Stromal cell of bone marrow (primary cell): ENCODE measurements around the gene GRK3.

Experiments used
- DNase-seq: peaks from one replicate; pipeline ENCODE4 v3.0.0-alpha.2; 2012; ENCODE audit warnings: low read depth

GRK3 gene

DNA sequence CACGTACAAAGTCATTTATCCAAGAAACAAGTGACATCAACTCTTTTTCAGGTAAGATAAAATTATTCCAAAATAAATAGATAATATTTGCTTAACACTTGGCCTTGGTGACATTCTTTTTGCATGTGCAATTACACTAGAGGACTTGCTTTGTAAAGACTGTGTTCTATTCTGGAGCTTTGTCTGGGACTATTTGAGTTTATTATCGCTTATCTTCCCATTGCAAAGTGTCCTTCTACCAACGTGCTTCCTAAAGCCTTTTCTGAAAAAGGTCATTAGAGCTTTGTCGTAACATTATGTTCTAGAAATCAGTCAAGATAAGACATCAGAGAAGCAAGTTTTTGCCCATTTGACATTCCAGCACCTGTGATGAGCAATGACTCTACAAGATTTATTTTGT lies 99.2 kb downstream of the GRK3 start:
- DNase-seq, result no peak

DNA sequence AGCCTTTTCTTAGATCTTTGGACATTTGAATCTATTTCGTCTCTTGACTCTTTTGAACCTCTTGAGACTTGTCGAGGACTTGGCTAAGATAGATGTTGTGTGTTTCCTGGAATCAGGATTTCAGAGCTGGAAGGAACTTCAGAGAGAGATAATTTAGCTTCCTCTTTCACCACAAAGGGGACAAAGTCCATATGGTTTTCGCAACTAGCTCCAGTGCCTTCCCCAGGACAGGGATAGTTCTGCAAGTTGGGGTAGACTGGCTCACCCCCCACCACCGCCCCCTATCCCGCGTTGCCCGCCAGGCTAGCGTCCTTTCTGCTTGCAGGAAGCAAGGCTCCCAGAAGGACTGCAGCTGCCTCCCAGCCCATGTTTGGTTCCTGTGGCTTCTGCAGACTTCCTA lies 101.8 kb downstream of the GRK3 start:
- no peak for DNase-seq

DNA sequence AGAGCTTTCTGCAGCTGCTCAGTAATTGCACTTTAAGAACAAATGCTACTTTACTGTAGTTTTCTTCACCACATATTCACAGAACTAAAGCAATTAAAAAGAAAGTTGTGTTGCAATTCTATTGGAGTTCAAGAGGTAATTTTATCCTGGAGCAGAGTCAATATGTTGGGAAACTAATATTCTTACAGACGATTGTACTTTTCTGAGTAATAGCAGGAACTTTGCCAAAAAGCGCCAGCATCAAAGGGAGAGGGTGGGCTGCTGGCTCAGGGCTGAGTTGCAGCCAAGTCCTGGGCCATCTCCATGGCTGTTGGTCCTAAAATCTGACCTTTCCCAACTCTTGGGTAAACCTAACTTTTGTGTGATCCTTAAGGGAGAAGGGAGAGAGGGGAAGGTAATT lies 104.0 kb downstream of the GRK3 start:
- DNase-seq, result peak; percentile 81

DNA sequence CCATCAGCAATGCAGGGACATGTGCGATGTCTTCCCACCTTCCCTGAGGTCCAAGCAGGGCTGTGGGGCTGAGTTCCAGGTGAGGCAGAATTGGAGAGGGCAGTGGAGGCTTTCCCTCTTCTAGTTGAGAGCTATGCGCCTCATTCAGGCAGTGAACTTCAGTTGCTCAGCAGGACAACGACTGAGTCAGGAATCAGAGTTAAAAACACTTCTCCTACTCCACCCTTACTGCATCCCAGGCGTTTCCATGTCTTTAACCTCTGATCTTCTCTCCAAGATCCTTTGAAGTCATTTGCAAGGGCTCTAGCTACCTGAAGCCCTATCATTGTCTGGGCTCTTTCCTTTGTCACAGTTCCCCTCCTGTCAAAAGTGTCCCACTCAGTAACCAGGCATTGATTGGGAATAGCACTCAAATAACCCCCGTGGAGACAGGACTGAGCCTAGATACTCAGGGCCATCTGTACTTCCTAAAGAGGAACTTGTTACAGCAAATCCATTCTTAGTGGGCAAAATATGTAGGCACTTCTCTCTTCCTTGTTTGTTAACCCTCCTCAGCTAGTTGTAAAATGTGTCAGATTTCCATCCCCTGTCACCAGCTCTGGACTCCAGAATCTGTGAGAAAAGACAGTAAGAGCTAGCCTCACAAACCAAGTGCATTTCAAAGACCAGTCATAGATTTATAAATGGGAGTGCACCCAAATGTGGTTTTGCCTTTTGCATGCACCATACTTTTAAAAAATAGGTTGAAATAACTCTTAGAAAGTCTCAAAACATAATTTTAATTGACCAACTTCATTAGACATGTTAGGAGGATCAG lies 105.0 kb downstream of the GRK3 start:
- DNase-seq, result no peak

GRCh38 chr22:25670070-25670461 lies 105.6 kb downstream of the GRK3 start:
- no peak for DNase-seq

DNA sequence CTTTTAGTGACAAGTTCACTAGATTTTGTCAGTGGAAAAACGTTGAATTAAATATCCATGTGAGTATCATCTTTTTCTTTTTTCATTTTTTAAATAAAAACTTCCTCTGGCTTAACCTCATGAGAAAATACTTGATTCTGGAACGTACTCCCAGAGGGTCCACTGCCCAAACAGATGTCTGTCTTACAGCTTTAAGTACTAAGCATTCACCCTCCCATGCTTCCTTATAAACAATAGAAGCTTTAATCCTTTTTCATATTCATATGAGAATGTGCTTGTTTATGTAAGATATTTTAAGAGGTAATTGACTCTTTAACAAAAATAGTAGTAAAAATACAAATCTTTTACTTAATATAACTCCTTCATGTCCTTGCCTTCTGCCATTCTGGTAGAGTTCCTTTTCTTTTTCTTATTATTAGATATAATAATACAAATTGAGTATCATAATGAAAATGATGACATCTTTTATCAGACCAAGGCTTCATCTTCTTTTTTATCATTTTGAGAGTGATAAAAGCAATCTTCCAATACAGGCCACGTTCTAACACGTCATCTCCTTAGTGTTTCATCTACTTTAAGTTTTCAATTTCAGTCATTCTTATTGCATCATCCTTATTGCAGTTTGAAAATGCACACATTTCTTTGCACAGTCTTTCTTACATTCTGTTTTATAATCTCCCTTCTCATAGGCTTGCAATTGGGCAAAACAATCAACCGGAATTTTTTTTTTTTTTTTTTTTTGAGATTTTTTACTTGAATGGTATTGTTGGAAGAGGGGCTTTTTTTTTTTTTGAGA lies 108.0 kb downstream of the GRK3 start:
- DNase-seq, result no peak

GRCh38 chr22:25673713-25674112 lies 109.2 kb downstream of the GRK3 start:
- DNase-seq, result no peak

DNA sequence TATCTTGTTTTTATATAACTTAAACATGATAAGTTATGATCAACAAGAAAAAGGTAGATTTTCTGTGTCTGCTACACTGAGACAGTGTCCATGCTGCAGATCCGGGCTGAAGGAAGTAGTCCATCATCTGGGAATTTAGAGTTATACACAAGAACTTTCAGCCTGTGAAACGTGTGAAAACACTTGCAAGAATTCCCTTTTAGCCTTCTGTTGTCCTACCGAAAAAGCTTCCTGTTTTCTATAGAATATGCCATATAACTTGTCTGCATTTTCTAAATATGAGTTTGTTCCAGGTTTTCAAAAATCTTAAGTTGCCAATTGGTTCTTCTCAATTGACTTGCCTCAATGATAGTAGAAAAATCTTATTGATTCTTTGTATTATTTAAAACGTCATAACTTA lies 113.2 kb downstream of the GRK3 start:
- DNase-seq, result no peak

GRCh38 chr22:25680051-25680450 lies 115.6 kb downstream of the GRK3 start:
- DNase-seq, result no peak

DNA sequence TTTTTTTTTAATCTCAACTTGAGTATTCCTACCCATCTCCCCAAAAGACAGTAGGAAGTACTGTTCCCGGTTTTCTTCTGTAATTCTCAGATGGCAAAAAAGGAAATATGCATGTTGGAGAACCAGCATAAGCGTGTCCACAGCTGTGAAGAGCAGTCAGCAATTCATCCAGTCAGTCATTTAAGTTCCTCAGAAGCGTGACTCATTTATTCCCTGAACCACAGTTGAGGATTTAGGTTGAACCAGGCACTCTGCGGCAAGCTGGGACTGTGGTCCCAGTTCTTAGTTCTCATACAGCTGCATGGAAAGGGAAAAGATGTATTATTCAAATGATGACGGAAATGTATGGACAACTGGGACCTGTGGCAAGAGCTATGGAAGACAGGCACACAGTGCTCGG lies 116.5 kb downstream of the GRK3 start:
- DNase-seq, result peak; percentile 36

- DNase-seq, result no peak
Measured at GRCh38 chr22:25682109-25682508, 117.6 kb downstream of the GRK3 start.

- no peak for DNase-seq
Measured at GRCh38 chr22:25688627-25689026, 124.2 kb downstream of the GRK3 start.

GRCh38 chr22:25689631-25690030 lies 125.2 kb downstream of the GRK3 start:
- DNase-seq, result no peak

GRCh38 chr22:25690798-25691197 lies 126.3 kb downstream of the GRK3 start:
- no peak for DNase-seq

DNA sequence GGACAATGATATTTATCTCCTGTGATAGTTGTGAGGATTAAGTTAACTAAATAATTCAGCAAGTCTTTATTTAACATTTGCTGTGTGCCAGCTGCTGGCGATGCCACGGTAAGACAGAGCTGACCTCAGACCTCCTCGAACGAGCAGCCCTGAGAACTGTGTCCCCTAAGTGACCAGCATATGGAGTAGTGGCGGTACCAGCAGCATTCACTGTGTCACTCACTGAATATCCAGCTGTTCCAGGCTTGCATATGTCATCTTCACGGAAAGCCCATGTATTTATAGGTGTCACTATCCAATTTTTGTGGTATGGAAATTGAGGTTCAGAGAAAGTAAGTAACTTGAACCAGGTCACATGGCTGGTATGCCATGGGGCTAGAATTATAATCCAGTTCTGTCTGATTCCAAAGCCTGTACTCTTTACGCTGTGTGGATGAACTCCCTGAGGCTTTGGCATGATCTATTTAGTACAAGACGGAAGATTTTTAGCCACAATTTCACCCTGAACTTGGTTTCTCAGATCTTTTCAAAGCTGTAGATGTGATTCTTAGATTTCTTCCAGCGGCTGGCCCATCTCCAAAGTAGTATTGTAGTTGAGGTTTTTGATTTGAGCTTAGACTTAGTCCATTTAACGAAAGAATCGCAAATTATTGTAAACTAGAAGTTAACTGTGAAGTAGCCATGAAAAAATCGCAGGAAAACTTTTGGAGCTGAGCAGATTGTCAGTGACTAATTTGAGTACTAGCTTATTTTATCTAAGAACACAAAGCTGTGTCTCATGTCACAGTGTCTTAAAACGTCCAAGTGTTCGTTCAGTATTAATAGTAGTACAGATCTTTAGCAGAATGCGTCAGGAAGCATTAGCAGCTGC lies 128.2 kb downstream of the GRK3 start:
- no peak for DNase-seq

GRCh38 chr22:25693268-25693565 lies 128.7 kb downstream of the GRK3 start:
- no peak for DNase-seq

- no peak for DNase-seq
Measured at GRCh38 chr22:25694196-25694907, 129.9 kb downstream of the GRK3 start.

- DNase-seq, result no peak
Measured at GRCh38 chr22:25695146-25695545, 130.7 kb downstream of the GRK3 start.

- no peak for DNase-seq
Measured at GRCh38 chr22:25696763-25697162, 132.3 kb downstream of the GRK3 start.

DNA sequence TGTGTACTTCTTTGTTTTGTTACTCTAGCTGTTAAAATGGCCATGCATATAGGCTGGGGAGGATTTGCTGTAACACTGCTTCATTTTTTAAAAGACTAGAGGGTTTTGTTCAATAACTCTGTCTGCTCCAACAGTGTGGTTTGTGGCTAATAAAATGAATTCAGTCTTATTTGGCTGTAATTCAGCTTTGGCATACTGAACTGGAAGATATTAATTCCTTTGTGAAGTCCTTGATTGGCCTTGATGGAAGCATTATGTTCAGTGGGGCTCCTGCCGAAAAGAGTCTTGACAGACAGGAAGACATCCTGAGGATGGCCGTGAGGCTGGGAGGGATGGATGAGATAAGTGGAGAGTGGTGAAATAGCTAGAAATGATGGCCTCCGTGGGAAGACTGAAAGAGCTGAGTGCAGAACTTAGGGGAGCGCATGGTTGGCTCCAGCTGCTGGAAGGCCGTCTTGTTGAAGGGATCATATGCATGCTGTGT lies 132.7 kb downstream of the GRK3 start:
- DNase-seq, result no peak

GRCh38 chr22:25697978-25698377 lies 133.5 kb downstream of the GRK3 start:
- no peak for DNase-seq

GRCh38 chr22:25698461-25698860 lies 134.0 kb downstream of the GRK3 start:
- no peak for DNase-seq
